Neural crest cell (in vitro differentiated cells): ENCODE results near the gene CLIC3. TPM values are rescaled to one million over a fixed set of nuclear protein-coding genes. Genes with fewer than 3 reads are reported as not detected.

Source experiments
- DNase-seq: peaks from one replicate; pipeline ENCODE4 v3.0.0; 2021; ENCODE audit warnings: low read depth, mixed read lengths, low spot score
- H3K27ac Mint-ChIP-seq: one replicate; pipeline ENCODE4 v1.8.0; 2021; ENCODE audit warnings: mild to moderate bottlenecking, mixed read lengths; ENCODE audit not compliant: unreplicated experiment
- H3K27me3 Mint-ChIP-seq: 2 replicates; pipeline ENCODE4 v1.8.0; 2021; ENCODE audit warnings: low read depth, mild to moderate bottlenecking, mixed read lengths
- H3K36me3 Mint-ChIP-seq: 2 replicates; pipeline ENCODE4 v1.8.0; 2021; ENCODE audit warnings: low read depth, mild to moderate bottlenecking, mixed read lengths
- H3K4me1 Mint-ChIP-seq: 2 replicates; pipeline ENCODE4 v1.8.0; 2021; ENCODE audit warnings: mixed read lengths
- H3K4me3 Mint-ChIP-seq: one replicate; pipeline ENCODE4 v1.8.0; 2021; ENCODE audit warnings: mild to moderate bottlenecking, mixed read lengths
- H3K9me3 Mint-ChIP-seq: 2 replicates; pipeline ENCODE4 v1.8.0; 2021; ENCODE audit warnings: mixed read lengths
- CTCF ChIP-seq: fragments of 200-600 bp; sonication (generic); conservative IDR thresholded peaks from 2 replicates; pipeline ENCODE4 v1.5.0; 2021; ENCODE audit warnings: antibody characterized with exemption, mild to moderate bottlenecking
- total RNA-seq: library from RNA; stranded (reverse); gene quantifications from 2 replicates; pipeline ENCODE4 v1.2.1, GENCODE V29; 2021

CLIC3 gene
- total RNA-seq, 1 donor from 2014 or later, result not detected

- Mint-ChIP-seq H3K27ac (no peak overlapping the region), H3K36me3 (no peaks in the 10 kb centered on the region), H3K4me1 (no peaks in the 10 kb centered on the region), H3K27me3 (peaks cover 7% of the 10 kb centered on the region), H3K9me3 (no peaks in the 10 kb centered on the region), H3K4me3 (no peak overlapping the region)
- TF ChIP-seq CTCF, result no peak
- DNase-seq, result no peak
Observed at GRCh38 chr9:136974817-136975535, 21.4 kb downstream of the CLIC3 start.

GRCh38 chr9:136973618-136974617 lies 22.4 kb downstream of the CLIC3 start:
- Mint-ChIP-seq H3K36me3 (no peaks in the 10 kb centered on the region), H3K4me1 (no peaks in the 10 kb centered on the region), H3K4me3 (no peak overlapping the region), H3K27me3 (peaks cover 7% of the 10 kb centered on the region), H3K9me3 (no peaks in the 10 kb centered on the region), H3K27ac (no peak overlapping the region)
- no peak for TF ChIP-seq CTCF
- DNase-seq, result no peak

GRCh38 chr9:136972743-136973142 lies 23.6 kb downstream of the CLIC3 start:
- Mint-ChIP-seq H3K4me1 (no peaks in the 10 kb centered on the region), H3K27me3 (peaks cover 7% of the 10 kb centered on the region), H3K27ac (no peak overlapping the region), H3K36me3 (no peaks in the 10 kb centered on the region), H3K4me3 (no peak overlapping the region), H3K9me3 (no peaks in the 10 kb centered on the region)
- no peak for DNase-seq
- no peak for TF ChIP-seq CTCF

- no peak for DNase-seq
- no peak for TF ChIP-seq CTCF
- Mint-ChIP-seq H3K4me3 (no peak overlapping the region), H3K27ac (no peak overlapping the region), H3K27me3 (peaks cover 3% of the 10 kb centered on the region), H3K4me1 (no peaks in the 10 kb centered on the region), H3K36me3 (no peaks in the 10 kb centered on the region), H3K9me3 (no peaks in the 10 kb centered on the region)
Observed at GRCh38 chr9:136972335-136972734, 24.0 kb downstream of the CLIC3 start.

- no peak for DNase-seq
- no peak for TF ChIP-seq CTCF
- no peak overlapping the region for H3K27ac Mint-ChIP-seq
- no peaks in the 10 kb centered on the region for H3K9me3 Mint-ChIP-seq
- H3K27me3 Mint-ChIP-seq, result no peaks in the 10 kb centered on the region
- H3K4me3 Mint-ChIP-seq, result no peak overlapping the region
- H3K4me1 Mint-ChIP-seq, result no peaks in the 10 kb centered on the region
- H3K36me3 Mint-ChIP-seq, result no peaks in the 10 kb centered on the region
Observed at GRCh38 chr9:136971746-136972145, 24.6 kb downstream of the CLIC3 start.
